Ovary (tissue), 3 donors: ENCODE results near the gene AGPS.

ENCODE experiments used
- CTCF ChIP-seq, 3 donors: fragments of 450-650 bp in 2 of 3; fragments of 200-600 bp in 1 of 3; IDR thresholded peaks; one replicate each; pipeline versions ENCODE4 v1.5.1 to v1.8.0; 2016 to 2022; ENCODE audit warnings: antibody characterized with exemption in 3 of 3, mild to moderate bottlenecking in 1 of 3
- EP300 ChIP-seq: sonication (generic); formaldehyde crosslinking; IDR thresholded peaks from one replicate; pipeline ENCODE4 v1.6.1; 2017; ENCODE audit warnings: antibody characterized with exemption
- POLR2A ChIP-seq: fragments of 450-650 bp; IDR thresholded peaks from one replicate; pipeline ENCODE4 v1.6.1; 2017; ENCODE audit warnings: antibody characterized with exemption, mild to moderate bottlenecking, moderate library complexity
- donor health status: DM: no; HTN: no; CAD: no.

GRCh38 chr2:177466337-177467195, 74.0 kb downstream of the AGPS start:
- TF ChIP-seq CTCF (IDR thresholded peaks at IDR 0.05) (no peak), POLR2A (no peak), EP300 (no peak)
